ENCODE data around the gene IFNB1. TPM values are rescaled to one million over a fixed set of nuclear protein-coding genes. Genes with fewer than 3 reads are reported as not detected.
A peak's percentile ranks its signal among the peaks of the same experiment; 100 is the strongest.

Gene IFNB1
- total RNA-seq, 1 donor, result not detected

DNA sequence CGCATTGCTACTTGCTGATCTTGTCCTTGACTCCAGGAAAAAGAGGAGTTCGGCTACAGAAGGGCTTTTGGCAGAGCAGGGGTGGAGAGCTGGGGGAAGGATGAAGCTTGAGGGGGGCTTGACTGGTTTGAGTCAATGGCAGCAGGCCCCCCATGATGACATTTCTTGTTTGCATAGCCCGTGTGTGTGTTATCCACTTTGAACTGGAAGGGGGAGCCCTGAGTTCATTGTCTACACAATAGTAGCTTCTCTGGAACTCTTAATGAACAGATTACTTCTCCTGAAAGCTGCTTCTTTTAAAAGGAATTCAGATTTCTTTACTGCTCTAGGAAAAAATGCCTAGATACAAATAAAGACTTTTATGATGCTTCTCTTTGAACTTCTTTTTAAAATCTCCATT, 2.3 kb downstream of the IFNB1 start:
- DNase-seq (ENCODE audit: low read depth), result no peak
- TF ChIP-seq, protein P1, sequence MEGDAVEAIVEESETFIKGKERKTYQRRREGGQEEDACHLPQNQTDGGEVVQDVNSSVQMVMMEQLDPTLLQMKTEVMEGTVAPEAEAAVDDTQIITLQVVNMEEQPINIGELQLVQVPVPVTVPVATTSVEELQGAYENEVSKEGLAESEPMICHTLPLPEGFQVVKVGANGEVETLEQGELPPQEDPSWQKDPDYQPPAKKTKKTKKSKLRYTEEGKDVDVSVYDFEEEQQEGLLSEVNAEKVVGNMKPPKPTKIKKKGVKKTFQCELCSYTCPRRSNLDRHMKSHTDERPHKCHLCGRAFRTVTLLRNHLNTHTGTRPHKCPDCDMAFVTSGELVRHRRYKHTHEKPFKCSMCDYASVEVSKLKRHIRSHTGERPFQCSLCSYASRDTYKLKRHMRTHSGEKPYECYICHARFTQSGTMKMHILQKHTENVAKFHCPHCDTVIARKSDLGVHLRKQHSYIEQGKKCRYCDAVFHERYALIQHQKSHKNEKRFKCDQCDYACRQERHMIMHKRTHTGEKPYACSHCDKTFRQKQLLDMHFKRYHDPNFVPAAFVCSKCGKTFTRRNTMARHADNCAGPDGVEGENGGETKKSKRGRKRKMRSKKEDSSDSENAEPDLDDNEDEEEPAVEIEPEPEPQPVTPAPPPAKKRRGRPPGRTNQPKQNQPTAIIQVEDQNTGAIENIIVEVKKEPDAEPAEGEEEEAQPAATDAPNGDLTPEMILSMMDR (IDR thresholded peaks at IDR 0.05; ENCODE audit: insufficient read depth, low read length), result no peak
- H3K4me3 ChIP-seq (ENCODE audit: low read depth, low read length), result no peak overlapping the region

DNA sequence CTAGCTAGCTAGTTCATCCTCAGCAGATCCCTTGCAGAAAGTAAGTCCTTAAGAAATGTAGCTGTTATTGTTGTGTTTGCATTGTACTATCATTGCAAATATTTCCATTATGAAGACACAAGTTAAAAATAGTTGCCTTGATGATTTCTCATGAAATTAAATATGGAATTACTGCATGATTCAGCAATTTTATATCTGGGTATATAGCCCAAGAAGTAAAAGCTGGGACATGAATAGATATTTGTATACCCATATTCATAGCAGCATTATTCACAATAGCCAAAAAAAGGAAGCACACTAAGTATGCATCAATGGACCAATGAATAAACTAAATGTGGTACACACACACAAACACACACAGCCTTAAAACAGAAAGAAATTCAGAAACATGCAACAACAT, 6.8 kb downstream of the IFNB1 start:
- TF ChIP-seq, protein P1 (IDR thresholded peaks at IDR 0.05; ENCODE audit: insufficient read depth, low read length), result no peak
- DNase-seq (ENCODE audit: low read depth), result no peak
- H3K4me3 ChIP-seq (ENCODE audit: low read depth, low read length), result no peak overlapping the region

DNA sequence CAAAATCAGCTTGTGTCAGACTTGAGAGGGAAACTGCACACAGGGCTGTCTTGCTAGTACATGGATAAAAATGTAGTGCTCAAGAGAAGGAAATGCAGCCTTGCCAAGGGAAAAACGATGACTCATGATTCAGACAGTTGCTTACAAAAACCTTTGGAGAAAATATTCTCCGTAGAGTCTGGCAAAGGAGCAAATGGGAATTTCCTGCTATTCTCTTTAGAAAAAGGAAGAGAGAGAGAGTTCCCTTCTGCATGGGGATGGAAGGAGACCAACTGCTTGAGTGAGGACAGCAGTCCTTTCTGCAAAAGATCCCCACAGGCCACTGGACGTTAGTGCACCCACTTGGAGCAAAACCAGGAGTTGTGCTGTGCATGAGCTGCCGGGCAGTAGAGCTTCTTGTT, 7.6 kb downstream of the IFNB1 start:
- H3K4me3 ChIP-seq (ENCODE audit: low read depth, low read length), result peak overlapping the region; percentile 9
- TF ChIP-seq, protein P1 (IDR thresholded peaks at IDR 0.05; ENCODE audit: insufficient read depth, low read length), result peak; percentile 52
- peak; percentile 99 for DNase-seq (ENCODE audit: low read depth)

DNA sequence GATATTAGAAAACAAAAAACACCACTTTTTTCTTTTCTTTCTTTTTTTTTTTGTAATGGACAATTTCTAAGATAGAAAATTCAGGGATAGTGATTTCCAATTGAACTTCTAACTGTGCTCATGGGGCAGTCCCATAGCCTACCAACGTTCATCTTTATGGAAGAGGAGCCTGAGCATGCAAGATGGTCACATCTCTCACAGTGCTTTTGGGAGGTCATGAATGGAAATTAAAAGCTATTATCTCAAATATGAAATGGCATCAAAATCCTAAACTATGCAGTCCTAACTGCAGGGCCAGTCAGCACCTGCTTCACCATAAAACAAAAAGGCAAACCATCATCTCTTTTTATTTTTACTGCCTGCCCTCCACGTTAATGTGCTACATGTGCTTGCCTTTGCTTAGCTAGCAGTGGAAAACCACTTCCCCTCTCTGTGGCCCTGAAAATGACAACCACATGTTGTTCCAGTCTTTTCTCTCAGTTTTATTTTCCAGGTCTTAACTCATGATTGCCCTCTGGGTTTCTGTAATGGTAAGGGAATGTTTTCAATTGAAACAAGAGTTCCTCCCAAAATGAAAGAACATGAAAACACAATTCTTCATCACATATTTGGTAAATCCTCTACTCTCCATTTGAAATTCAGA, 16.7 kb downstream of the IFNB1 start:
- H3K4me3 ChIP-seq (ENCODE audit: low read depth, low read length), result no peak overlapping the region
- TF ChIP-seq, protein P1 (IDR thresholded peaks at IDR 0.05; ENCODE audit: insufficient read depth, low read length), result no peak
- DNase-seq (ENCODE audit: low read depth), result peak; percentile 25

DNA sequence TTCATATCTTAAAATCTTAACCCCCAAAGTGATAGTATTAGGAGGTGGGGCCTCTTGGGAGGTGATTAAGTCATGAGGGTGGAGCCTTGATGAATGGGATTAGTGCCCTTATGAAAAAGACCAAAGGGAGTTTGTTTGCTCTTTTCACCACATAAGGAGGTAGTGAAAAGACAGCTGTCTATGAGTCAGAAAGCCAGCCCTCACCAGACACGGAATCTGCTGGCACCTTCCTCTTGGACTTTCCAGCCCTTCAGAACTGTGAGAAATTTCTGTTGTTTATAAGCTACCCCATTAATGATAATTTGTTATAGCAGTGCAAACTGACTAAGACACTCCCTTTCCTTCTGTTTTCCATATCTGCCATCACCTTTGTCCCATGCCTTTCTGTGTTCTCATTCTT, 20.8 kb downstream of the IFNB1 start:
- DNase-seq (ENCODE audit: low read depth), result no peak
- no peak overlapping the region for H3K4me3 ChIP-seq (ENCODE audit: low read depth, low read length)
- TF ChIP-seq, protein P1 (IDR thresholded peaks at IDR 0.05; ENCODE audit: insufficient read depth, low read length), result no peak

DNA sequence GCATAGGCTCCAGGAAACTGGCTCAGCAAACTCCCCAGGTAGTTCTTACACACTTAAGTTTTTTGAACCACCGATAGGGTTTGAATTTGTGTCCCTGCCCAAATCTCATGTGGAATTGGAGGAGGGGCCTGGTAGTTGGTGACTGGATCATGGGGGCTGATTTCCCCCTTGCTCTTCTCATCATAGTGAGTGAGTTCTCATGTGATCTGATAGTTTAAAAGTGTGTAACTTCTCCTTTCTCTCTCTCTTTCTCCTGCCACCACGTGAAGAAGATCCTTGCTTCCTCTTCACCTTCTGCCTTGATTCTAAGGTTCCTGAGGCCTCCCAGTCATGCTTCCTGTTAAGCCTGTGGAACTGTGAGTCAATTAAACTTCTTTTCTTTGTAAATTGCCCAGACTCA, 23.9 kb downstream of the IFNB1 start:
- no peak overlapping the region for H3K4me3 ChIP-seq (ENCODE audit: low read depth, low read length)
- DNase-seq (ENCODE audit: low read depth), result no peak
- TF ChIP-seq, protein P1 (IDR thresholded peaks at IDR 0.05; ENCODE audit: insufficient read depth, low read length), result no peak

DNA sequence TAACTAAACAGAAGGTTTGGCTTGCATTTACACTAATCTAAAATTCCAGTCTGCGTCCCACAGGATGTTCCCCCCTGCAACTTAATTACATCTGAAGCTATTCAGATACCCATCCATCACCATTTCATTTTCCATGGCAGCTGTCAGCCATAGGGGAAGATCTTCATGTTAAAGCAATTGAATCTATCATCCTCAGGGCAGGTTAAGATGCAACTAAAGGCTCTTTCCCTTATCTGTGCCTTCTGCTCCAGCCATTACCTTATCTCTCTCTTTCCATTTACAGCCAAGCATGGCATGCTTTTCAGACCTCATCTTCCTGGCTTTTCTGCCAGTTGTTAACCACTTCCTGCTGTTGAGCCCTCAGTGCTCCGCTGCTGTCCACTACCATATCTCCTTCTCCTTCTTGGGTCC, 30.5 kb downstream of the IFNB1 start:
- TF ChIP-seq, protein P1 (IDR thresholded peaks at IDR 0.05; ENCODE audit: insufficient read depth, low read length), result no peak
- DNase-seq (ENCODE audit: low read depth), result no peak
- no peak overlapping the region for H3K4me3 ChIP-seq (ENCODE audit: low read depth, low read length)

Measured in fibroblast of the aortic adventitia (primary cell).